Thoracic aorta (tissue), 2 donors: ENCODE measurements around the gene RRAS. TPM values are rescaled to one million over a fixed set of nuclear protein-coding genes. Genes with fewer than 3 reads are reported as not detected.

Source experiments
- ATAC-seq: fragments of 150-250 bp; one replicate; pipeline ENCODE4 v1.8.0; 2017; ENCODE audit warnings: low read depth; ENCODE audit not compliant: insufficient number of reproducible peaks, low FRiP score
- DNase-seq: peaks from one replicate; pipeline ENCODE4 v3.0.0-alpha.2; 2020; ENCODE audit warnings: low spot score
- H3K27ac ChIP-seq, 2 donors: fragments of 200-600 bp; sonication (generic); 1 replicate in 1 of 2; 2 replicates in 1 of 2; pipeline ENCODE4 v1.5.1; 2016; ENCODE audit warnings: mild to moderate bottlenecking in 2 of 2, moderate library complexity in 2 of 2
- H3K27me3 ChIP-seq: fragments of 200-600 bp; sonication (generic); replicated peaks from 2 replicates; pipeline ENCODE4 v1.6.0; 2016; ENCODE audit warnings: mild to moderate bottlenecking; ENCODE audit not compliant: insufficient read depth
- H3K36me3 ChIP-seq: fragments of 200-600 bp; sonication (generic); one replicate; pipeline ENCODE4 v1.5.1; 2016
- H3K4me1 ChIP-seq, 2 donors: fragments of 200-600 bp; sonication (generic); 1 replicate in 1 of 2; 2 replicates in 1 of 2; pipeline versions ENCODE4 v1.5.1 to v1.6.0; 2016; ENCODE audit warnings: low read depth in 2 of 2, mild to moderate bottlenecking in 1 of 2; ENCODE audit not compliant: control insufficient read depth in 1 of 2
- H3K4me3 ChIP-seq: fragments of 200-600 bp; sonication (generic); 2 replicates; pipeline ENCODE4 v1.5.1; 2016; ENCODE audit warnings: mild to moderate bottlenecking
- H3K9me3 ChIP-seq: fragments of 200-600 bp; sonication (generic); 2 replicates; pipeline ENCODE4 v1.5.1; 2016
- CTCF ChIP-seq: fragments of 200-600 bp; sonication (generic); IDR thresholded peaks from one replicate; pipeline ENCODE4 v1.5.1; 2019; ENCODE audit warnings: antibody characterized with exemption
- total RNA-seq, 2 donors: library from RNA; depleted of rRNA; stranded (reverse); fragments of >200 nt; gene quantifications; one replicate each; pipeline versions ENCODE4 v1.1.0 to v1.2.3, GENCODE V29; 2016

RRAS gene
- total RNA-seq, 2 donors from 2014 or later, result 82.2 to 188 TPM

GRCh38 chr19:49616945-49617344, 23.0 kb downstream of the RRAS start:
- Histone ChIP-seq H3K9me3 (no peaks in the 10 kb centered on the region), H3K27me3 (no peaks in the 10 kb centered on the region), H3K4me3 (no peak overlapping the region), H3K36me3 (peaks cover 46% of the 10 kb centered on the region), H3K27ac (no peak overlapping the region), H3K4me1 (peaks cover 0 to 3% of the 10 kb centered on the region in 2 donors)
- TF ChIP-seq CTCF, result no peak
- ATAC-seq (no peak), DNase-seq (no peak)

- H3K4me3 ChIP-seq, result no peak overlapping the region
- H3K27me3 ChIP-seq, result no peaks in the 10 kb centered on the region
- no peak overlapping the region for H3K27ac ChIP-seq
- TF ChIP-seq CTCF, result no peak
- no peaks in the 10 kb centered on the region for H3K9me3 ChIP-seq
- ATAC-seq, result no peak
- peaks cover 43% of the 10 kb centered on the region for H3K36me3 ChIP-seq
- DNase-seq, result no peak
- H3K4me1 ChIP-seq, result peaks cover 0 to 3% of the 10 kb centered on the region in 2 donors
These were observed 23.4 kb downstream of the RRAS start for GRCh38 chr19:49616532-49616931.

- ATAC-seq (no peak), DNase-seq (no peak)
- H3K27me3 ChIP-seq, result no peaks in the 10 kb centered on the region
- no peak for TF ChIP-seq CTCF
- peaks cover 0 to 3% of the 10 kb centered on the region in 2 donors for H3K4me1 ChIP-seq
- H3K4me3 ChIP-seq, result no peak overlapping the region
- H3K27ac ChIP-seq, result no peak overlapping the region
- H3K36me3 ChIP-seq, result peaks cover 48% of the 10 kb centered on the region
- H3K9me3 ChIP-seq, result no peaks in the 10 kb centered on the region
These were observed 24.1 kb downstream of the RRAS start for GRCh38 chr19:49615861-49616260.

- Histone ChIP-seq H3K36me3 (peaks cover 44% of the 10 kb centered on the region), H3K4me1 (peaks cover 0 to 3% of the 10 kb centered on the region in 2 donors), H3K27ac (no peak overlapping the region), H3K27me3 (no peaks in the 10 kb centered on the region), H3K9me3 (no peaks in the 10 kb centered on the region), H3K4me3 (no peak overlapping the region)
- TF ChIP-seq CTCF, result no peak
- no peak for DNase-seq
- ATAC-seq, result no peak
These were observed 25.7 kb downstream of the RRAS start for GRCh38 chr19:49614096-49614833.

- Histone ChIP-seq H3K4me3 (no peak overlapping the region), H3K36me3 (peaks cover 43% of the 10 kb centered on the region), H3K27me3 (no peaks in the 10 kb centered on the region), H3K4me1 (peaks cover 0 to 3% of the 10 kb centered on the region in 2 donors), H3K27ac (no peak overlapping the region), H3K9me3 (no peaks in the 10 kb centered on the region)
- no peak for ATAC-seq
- TF ChIP-seq CTCF, result no peak
- DNase-seq, result no peak
These were observed 26.6 kb downstream of the RRAS start for GRCh38 chr19:49613374-49613773.
